ENCODE measurements around the gene SEL1L2.

The SEL1L2 gene

DNA sequence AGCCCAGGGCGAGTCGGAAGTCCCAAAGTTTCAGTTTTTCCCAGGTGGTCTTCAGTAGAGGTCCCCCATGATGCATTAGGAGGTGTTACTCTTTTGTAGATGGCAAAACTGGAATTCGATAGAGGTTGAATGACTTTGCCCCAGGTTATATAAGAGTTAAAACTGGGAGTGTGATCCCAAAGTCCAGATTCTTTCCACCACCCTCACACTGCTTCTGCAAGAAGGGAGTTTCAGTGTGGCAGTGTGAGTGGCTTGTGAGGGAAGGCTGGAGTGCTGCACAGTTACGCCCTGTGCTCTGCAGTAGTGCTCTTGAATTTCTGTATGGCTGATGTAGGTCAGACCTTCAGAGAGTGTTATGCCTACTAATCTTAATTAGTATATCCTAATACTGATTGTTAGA lies 175.7 kb downstream of the SEL1L2 start:
- H3K18ac ChIP-seq (ENCODE audit: low read length) = no peak overlapping the region
- H3K79me2 ChIP-seq (ENCODE audit: control insufficient read depth, insufficient read depth, low read length) = no peaks in the 10 kb centered on the region
- H3K4ac ChIP-seq (ENCODE audit: low read depth, low read length) = no peak overlapping the region
- no peak overlapping the region for H2BK15ac ChIP-seq (replicated peaks; ENCODE audit: low read depth)
- H2AK5ac ChIP-seq (ENCODE audit: low read length) = no peak overlapping the region
- H2BK5ac ChIP-seq (ENCODE audit: low read length) = no peak overlapping the region
- no peak overlapping the region for H3K23ac ChIP-seq (ENCODE audit: low read length)
- H3K56ac ChIP-seq (ENCODE audit: low read length) = no peak overlapping the region
- H3K4me1 ChIP-seq (ENCODE audit: control insufficient read depth, low read depth, low read length) = no peaks in the 10 kb centered on the region
- DNase-seq = no peak
- no CpG with 5 or more reads among the region's 4 CpGs for WGBS (ENCODE audit: extremely low coverage, insufficient coverage, low lambda C conversion rate)
- H3K79me1 ChIP-seq (ENCODE audit: low read length) = peaks cover 1% of the 10 kb centered on the region
- H4K8ac ChIP-seq (ENCODE audit: low read depth, low read length) = no peak overlapping the region
- H3K27me3 ChIP-seq (ENCODE audit: insufficient read depth, low read length, poor library complexity) = no peaks in the 10 kb centered on the region
- H3K4me3 ChIP-seq (ENCODE audit: low read length) = no peak overlapping the region
- no peak overlapping the region for H3K9ac ChIP-seq (ENCODE audit: low read length)
- no peak overlapping the region for H3K27ac ChIP-seq (ENCODE audit: low read depth, low read length)
- no peak overlapping the region for H3K4me2 ChIP-seq (ENCODE audit: low read length)
- no peak overlapping the region for H2BK120ac ChIP-seq (ENCODE audit: low read depth, low read length)
- H4K5ac ChIP-seq (ENCODE audit: low read length) = no peak overlapping the region
- H3K36me3 ChIP-seq (ENCODE audit: control insufficient read depth, insufficient read depth, low read length) = peaks cover 18% of the 10 kb centered on the region

DNA sequence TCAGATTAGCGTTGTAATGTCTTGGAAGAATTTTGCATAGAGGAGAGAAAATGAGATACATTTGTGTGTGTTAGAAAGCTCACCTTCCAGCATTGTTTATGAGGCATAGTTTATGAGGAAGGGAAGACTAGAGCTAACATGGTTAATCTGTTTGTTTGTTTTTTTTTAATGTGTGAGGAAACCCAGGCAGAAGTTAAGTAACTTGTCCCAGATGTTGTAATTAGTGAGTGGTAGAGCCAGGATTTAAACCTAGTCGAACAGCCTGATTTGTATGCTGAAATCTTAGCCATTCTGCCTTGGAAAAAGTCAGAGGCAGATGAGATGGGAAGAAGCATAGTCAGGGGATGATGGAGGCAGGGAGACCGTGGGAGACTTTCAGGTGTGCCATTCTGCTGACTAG lies 176.5 kb downstream of the SEL1L2 start:
- Histone ChIP-seq H3K4ac (ENCODE audit: low read depth, low read length) (no peak overlapping the region), H4K5ac (ENCODE audit: low read length) (no peak overlapping the region), H2BK120ac (ENCODE audit: low read depth, low read length) (no peak overlapping the region), H2BK5ac (ENCODE audit: low read length) (no peak overlapping the region), H3K79me1 (ENCODE audit: low read length) (peaks cover 1% of the 10 kb centered on the region), H2AK5ac (ENCODE audit: low read length) (no peak overlapping the region), H3K4me2 (ENCODE audit: low read length) (no peak overlapping the region), H3K36me3 (ENCODE audit: control insufficient read depth, insufficient read depth, low read length) (peaks cover 25% of the 10 kb centered on the region), H3K56ac (ENCODE audit: low read length) (no peak overlapping the region), H3K23ac (ENCODE audit: low read length) (no peak overlapping the region), H3K27ac (ENCODE audit: low read depth, low read length) (no peak overlapping the region), H4K8ac (ENCODE audit: low read depth, low read length) (no peak overlapping the region), H2BK15ac (replicated peaks; ENCODE audit: low read depth) (no peak overlapping the region), H3K4me1 (ENCODE audit: control insufficient read depth, low read depth, low read length) (no peaks in the 10 kb centered on the region), H3K4me3 (ENCODE audit: low read length) (no peak overlapping the region), H3K27me3 (ENCODE audit: insufficient read depth, low read length, poor library complexity) (no peaks in the 10 kb centered on the region), H3K18ac (ENCODE audit: low read length) (no peak overlapping the region), H3K79me2 (ENCODE audit: control insufficient read depth, insufficient read depth, low read length) (no peaks in the 10 kb centered on the region), H3K9ac (ENCODE audit: low read length) (no peak overlapping the region)
- WGBS (ENCODE audit: extremely low coverage, insufficient coverage, low lambda C conversion rate) = no CpG with 5 or more reads among the region's 3 CpGs
- DNase-seq = no peak

DNA sequence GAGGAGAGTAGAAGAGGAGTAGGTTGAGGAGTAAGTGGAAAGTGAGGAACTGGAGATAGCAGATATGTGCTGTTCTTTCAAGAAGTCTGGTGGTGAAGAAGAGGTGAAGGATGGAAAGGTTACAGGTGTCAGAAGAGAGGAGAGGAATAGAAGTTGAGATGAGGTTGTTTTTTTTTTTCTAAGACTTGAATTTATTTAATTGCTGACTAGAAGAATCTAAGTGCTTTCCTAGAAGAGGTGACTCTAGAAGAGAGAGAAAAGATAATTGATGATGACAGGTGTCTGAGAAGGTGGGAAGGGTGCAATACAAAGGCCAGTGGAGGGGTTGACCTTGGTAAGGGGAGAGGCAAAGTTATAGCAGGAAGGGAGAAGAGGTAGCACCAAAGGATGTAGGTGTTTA lies 180.0 kb downstream of the SEL1L2 start:
- Histone ChIP-seq H3K23ac (ENCODE audit: low read length) (no peak overlapping the region), H2BK15ac (replicated peaks; ENCODE audit: low read depth) (no peak overlapping the region), H3K27ac (ENCODE audit: low read depth, low read length) (no peak overlapping the region), H3K27me3 (ENCODE audit: insufficient read depth, low read length, poor library complexity) (no peaks in the 10 kb centered on the region), H2BK120ac (ENCODE audit: low read depth, low read length) (no peak overlapping the region), H3K79me2 (ENCODE audit: control insufficient read depth, insufficient read depth, low read length) (no peaks in the 10 kb centered on the region), H3K56ac (ENCODE audit: low read length) (no peak overlapping the region), H3K4me2 (ENCODE audit: low read length) (no peak overlapping the region), H3K4ac (ENCODE audit: low read depth, low read length) (no peak overlapping the region), H3K4me1 (ENCODE audit: control insufficient read depth, low read depth, low read length) (no peaks in the 10 kb centered on the region), H3K9ac (ENCODE audit: low read length) (no peak overlapping the region), H4K8ac (ENCODE audit: low read depth, low read length) (no peak overlapping the region), H3K79me1 (ENCODE audit: low read length) (peaks cover 1% of the 10 kb centered on the region), H3K4me3 (ENCODE audit: low read length) (no peak overlapping the region), H3K18ac (ENCODE audit: low read length) (no peak overlapping the region), H2BK5ac (ENCODE audit: low read length) (no peak overlapping the region), H2AK5ac (ENCODE audit: low read length) (no peak overlapping the region), H3K36me3 (ENCODE audit: control insufficient read depth, insufficient read depth, low read length) (peaks cover 28% of the 10 kb centered on the region), H4K5ac (ENCODE audit: low read length) (no peak overlapping the region)
- DNase-seq = no peak

DNA sequence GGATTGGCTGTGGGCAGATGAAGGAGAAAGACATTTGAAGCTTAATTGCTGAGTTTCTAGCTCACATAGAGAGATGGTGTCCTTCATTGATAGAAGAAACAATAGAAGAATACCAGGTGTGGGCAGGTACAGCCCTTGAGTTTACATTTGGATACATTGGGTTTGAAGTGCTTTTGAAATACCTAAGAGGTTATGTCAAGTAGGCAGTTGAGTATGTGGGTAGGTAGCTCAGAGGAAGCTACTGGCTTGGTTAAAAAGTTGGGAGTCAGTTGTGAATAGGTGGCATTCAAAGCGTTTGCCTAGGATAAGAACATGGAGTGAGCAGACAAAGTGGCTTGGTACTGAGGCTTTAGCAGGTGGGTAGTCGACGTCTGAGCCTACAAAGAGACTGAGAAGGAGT lies 180.6 kb downstream of the SEL1L2 start:
- no peaks in the 10 kb centered on the region for H3K79me2 ChIP-seq (ENCODE audit: control insufficient read depth, insufficient read depth, low read length)
- H3K79me1 ChIP-seq (ENCODE audit: low read length) = peaks cover 1% of the 10 kb centered on the region
- H4K8ac ChIP-seq (ENCODE audit: low read depth, low read length) = no peak overlapping the region
- H3K36me3 ChIP-seq (ENCODE audit: control insufficient read depth, insufficient read depth, low read length) = peaks cover 28% of the 10 kb centered on the region
- H2AK5ac ChIP-seq (ENCODE audit: low read length) = no peak overlapping the region
- H3K18ac ChIP-seq (ENCODE audit: low read length) = no peak overlapping the region
- no peak overlapping the region for H4K5ac ChIP-seq (ENCODE audit: low read length)
- H3K27ac ChIP-seq (ENCODE audit: low read depth, low read length) = no peak overlapping the region
- H3K56ac ChIP-seq (ENCODE audit: low read length) = no peak overlapping the region
- H3K4me1 ChIP-seq (ENCODE audit: control insufficient read depth, low read depth, low read length) = no peaks in the 10 kb centered on the region
- WGBS (ENCODE audit: extremely low coverage, insufficient coverage, low lambda C conversion rate) = no CpG with 5 or more reads among the region's 3 CpGs
- no peak overlapping the region for H2BK15ac ChIP-seq (replicated peaks; ENCODE audit: low read depth)
- H3K4me2 ChIP-seq (ENCODE audit: low read length) = no peak overlapping the region
- H3K9ac ChIP-seq (ENCODE audit: low read length) = no peak overlapping the region
- H2BK120ac ChIP-seq (ENCODE audit: low read depth, low read length) = no peak overlapping the region
- no peaks in the 10 kb centered on the region for H3K27me3 ChIP-seq (ENCODE audit: insufficient read depth, low read length, poor library complexity)
- no peak overlapping the region for H3K4me3 ChIP-seq (ENCODE audit: low read length)
- no peak overlapping the region for H3K23ac ChIP-seq (ENCODE audit: low read length)
- DNase-seq = no peak
- H2BK5ac ChIP-seq (ENCODE audit: low read length) = no peak overlapping the region
- no peak overlapping the region for H3K4ac ChIP-seq (ENCODE audit: low read depth, low read length)

DNA sequence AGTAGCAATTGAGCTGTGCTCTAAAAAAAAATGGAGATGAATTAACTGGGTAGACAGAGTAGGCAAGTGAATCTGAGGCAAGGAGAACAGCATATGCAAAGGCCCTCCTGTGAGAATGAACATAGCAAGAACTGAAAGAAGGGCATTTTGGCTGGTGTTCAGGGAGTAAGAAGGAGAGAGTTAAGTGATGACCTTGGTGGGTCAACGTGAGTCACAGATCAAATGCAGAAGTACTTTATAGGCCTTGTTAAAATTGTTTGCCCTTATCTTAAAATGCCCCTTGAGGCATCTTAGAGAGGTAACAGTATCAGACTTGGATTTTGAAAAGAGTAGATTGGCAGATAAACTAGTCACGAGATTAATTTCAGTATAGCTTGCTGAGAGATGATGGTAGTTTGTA lies 181.0 kb downstream of the SEL1L2 start:
- DNase-seq = no peak
- Histone ChIP-seq H4K8ac (ENCODE audit: low read depth, low read length) (no peak overlapping the region), H3K18ac (ENCODE audit: low read length) (no peak overlapping the region), H3K36me3 (ENCODE audit: control insufficient read depth, insufficient read depth, low read length) (peaks cover 26% of the 10 kb centered on the region), H3K4ac (ENCODE audit: low read depth, low read length) (no peak overlapping the region), H3K4me3 (ENCODE audit: low read length) (no peak overlapping the region), H3K4me1 (ENCODE audit: control insufficient read depth, low read depth, low read length) (no peaks in the 10 kb centered on the region), H2BK5ac (ENCODE audit: low read length) (no peak overlapping the region), H3K79me1 (ENCODE audit: low read length) (peaks cover 1% of the 10 kb centered on the region), H3K23ac (ENCODE audit: low read length) (no peak overlapping the region), H3K27me3 (ENCODE audit: insufficient read depth, low read length, poor library complexity) (no peaks in the 10 kb centered on the region), H4K5ac (ENCODE audit: low read length) (no peak overlapping the region), H2BK15ac (replicated peaks; ENCODE audit: low read depth) (no peak overlapping the region), H2BK120ac (ENCODE audit: low read depth, low read length) (no peak overlapping the region), H3K27ac (ENCODE audit: low read depth, low read length) (no peak overlapping the region), H2AK5ac (ENCODE audit: low read length) (no peak overlapping the region), H3K79me2 (ENCODE audit: control insufficient read depth, insufficient read depth, low read length) (no peaks in the 10 kb centered on the region), H3K56ac (ENCODE audit: low read length) (no peak overlapping the region), H3K4me2 (ENCODE audit: low read length) (no peak overlapping the region), H3K9ac (ENCODE audit: low read length) (no peak overlapping the region)
- no CpG with 5 or more reads among the region's 2 CpGs for WGBS (ENCODE audit: extremely low coverage, insufficient coverage, low lambda C conversion rate)

DNA sequence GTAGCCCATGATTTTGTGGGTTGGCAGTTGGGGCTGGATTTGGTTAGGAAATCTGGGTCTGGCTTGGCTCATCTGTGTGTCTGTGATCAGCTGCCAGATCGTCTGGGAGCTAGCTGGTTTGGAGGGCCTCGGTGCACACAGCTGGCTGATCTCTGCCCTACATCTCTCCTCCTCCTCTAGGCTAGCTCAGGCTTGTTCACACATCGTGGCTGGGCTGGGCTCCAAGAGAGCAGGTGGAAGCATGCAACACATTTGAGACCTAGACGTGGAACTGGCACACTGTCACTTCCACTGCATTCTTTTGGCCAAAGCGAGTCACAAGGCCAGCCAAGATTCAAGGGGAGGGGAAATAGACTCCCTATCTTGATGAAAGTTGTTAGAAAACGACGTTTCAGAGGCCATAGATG lies 189.7 kb downstream of the SEL1L2 start:
- H3K4me1 ChIP-seq (ENCODE audit: control insufficient read depth, low read depth, low read length) = no peaks in the 10 kb centered on the region
- H3K79me1 ChIP-seq (ENCODE audit: low read length) = no peaks in the 10 kb centered on the region
- H3K4me3 ChIP-seq (ENCODE audit: low read length) = no peak overlapping the region
- no peak overlapping the region for H4K5ac ChIP-seq (ENCODE audit: low read length)
- no peak for DNase-seq
- H2BK15ac ChIP-seq (replicated peaks; ENCODE audit: low read depth) = no peak overlapping the region
- no peak overlapping the region for H3K4ac ChIP-seq (ENCODE audit: low read depth, low read length)
- no peak overlapping the region for H3K56ac ChIP-seq (ENCODE audit: low read length)
- H4K8ac ChIP-seq (ENCODE audit: low read depth, low read length) = no peak overlapping the region
- no peaks in the 10 kb centered on the region for H3K79me2 ChIP-seq (ENCODE audit: control insufficient read depth, insufficient read depth, low read length)
- H3K27me3 ChIP-seq (ENCODE audit: insufficient read depth, low read length, poor library complexity) = no peaks in the 10 kb centered on the region
- no peak overlapping the region for H2BK5ac ChIP-seq (ENCODE audit: low read length)
- H2BK120ac ChIP-seq (ENCODE audit: low read depth, low read length) = no peak overlapping the region
- no peak overlapping the region for H3K18ac ChIP-seq (ENCODE audit: low read length)
- no peak overlapping the region for H2AK5ac ChIP-seq (ENCODE audit: low read length)
- WGBS (ENCODE audit: extremely low coverage, insufficient coverage, low lambda C conversion rate) = no CpG with 5 or more reads among the region's 7 CpGs
- no peak overlapping the region for H3K4me2 ChIP-seq (ENCODE audit: low read length)
- H3K36me3 ChIP-seq (ENCODE audit: control insufficient read depth, insufficient read depth, low read length) = peaks cover 7% of the 10 kb centered on the region
- H3K23ac ChIP-seq (ENCODE audit: low read length) = no peak overlapping the region
- no peak overlapping the region for H3K27ac ChIP-seq (ENCODE audit: low read depth, low read length)
- H3K9ac ChIP-seq (ENCODE audit: low read length) = no peak overlapping the region
